ENCODE results near the gene PLXNC1. TPM values are rescaled to one million over a fixed set of nuclear protein-coding genes. Genes with fewer than 3 reads are reported as not detected.

PLXNC1 gene
- total RNA-seq (2014; rRNA removed; shearing (Covaris generic)) = 1.9 and 2.1 TPM in 2 replicates
- 0.70 and 0.78 TPM in 2 replicates for polyA plus RNA-seq (2016; fragmentation: Nextera tagmentation; extraction: Ambion mirVana)

DNA sequence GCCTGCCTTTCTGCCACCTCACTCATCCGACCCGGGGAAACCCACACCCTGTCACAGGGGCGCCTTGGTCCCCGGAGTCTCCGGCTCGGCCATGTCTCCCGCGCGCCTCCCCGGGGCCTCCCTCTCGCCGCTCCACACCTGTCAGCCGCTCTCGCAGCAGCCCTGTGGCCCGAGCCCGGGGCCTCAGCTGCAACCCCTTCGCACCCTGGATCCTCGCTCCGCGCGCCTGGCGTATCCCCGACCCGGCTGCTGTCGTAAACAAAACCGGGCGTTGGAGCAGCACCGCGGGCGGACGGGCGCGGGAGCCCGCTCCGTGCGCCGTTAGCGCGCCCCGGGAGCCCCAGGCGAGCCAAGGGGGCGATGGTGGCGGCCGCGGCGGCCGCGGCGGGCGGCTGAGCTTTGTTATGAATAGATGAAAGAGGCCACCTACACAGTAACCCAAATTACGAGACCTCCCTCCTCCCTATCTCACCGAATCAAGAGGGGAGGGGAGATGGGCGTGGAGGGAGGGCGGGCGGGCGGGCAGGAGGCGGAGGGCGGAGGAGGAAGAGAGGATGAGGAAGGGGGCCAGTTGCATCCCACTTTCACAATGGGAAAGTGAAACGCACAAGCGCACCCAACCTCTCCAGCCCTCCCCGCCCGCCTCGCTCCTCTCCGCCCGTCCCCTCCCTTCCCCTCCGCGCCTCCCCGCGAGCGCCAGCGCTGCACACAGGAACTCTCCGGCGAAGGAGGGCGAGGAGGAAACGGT lies at the start of gene PLXNC1:
TSS of gene PLXNC1 (plus strand) at position 587 of the 748 bp plus-strand sequence. CDS start 395 bp downstream, outside the sequence.
- no peaks in the 10 kb centered on the region for H3K36me3 ChIP-seq (ENCODE audit: low read depth)
- H4K20me1 ChIP-seq (ENCODE audit: insufficient read depth) = no peaks in the 10 kb centered on the region
- H3K9me3 ChIP-seq (ENCODE audit: low read depth) = no peaks in the 10 kb centered on the region
- H2AFZ ChIP-seq = peak within 1 kb of the TSS; percentile 52
- no peak within 1 kb of the TSS for H3K27ac ChIP-seq
- TF ChIP-seq EZH2phosphoT487 (IDR thresholded peaks at IDR 0.05; ENCODE audit: insufficient read depth, low read depth) = no peak
- TF ChIP-seq EZH2 (IDR thresholded peaks at IDR 0.05; ENCODE audit: insufficient read depth, poor library complexity, severe bottlenecking) = no peak
- no peaks in the 10 kb centered on the region for H3F3A ChIP-seq (ENCODE audit: insufficient read depth)
- peak within 1 kb of the TSS; percentile 17 for H3K4me2 ChIP-seq (ENCODE audit: unreplicated experiment)
- H3K9ac ChIP-seq = no peak within 1 kb of the TSS
- no peaks in the 10 kb centered on the region for H3K79me2 ChIP-seq (ENCODE audit: insufficient read depth)
- no peaks in the 10 kb centered on the region for H3K9me2 ChIP-seq (ENCODE audit: insufficient read depth)
- 2 to 3% methylated on average over 43 to 75 of the region's 75 CpGs for WGBS, 2 experiments (ENCODE audit: low coverage in 1 of 2, low lambda C conversion rate in 2 of 2, missing lambda C conversion rate in 2 of 2)
- H3K4me3 ChIP-seq = peak within 1 kb of the TSS; percentile 67
- peak; percentile 70 for DNase-seq
- H3K4me1 ChIP-seq (ENCODE audit: insufficient read depth) = no peaks in the 10 kb centered on the region
- in situ Hi-C loops (cut with MboI) = loop anchor here (10.0 to 25.0 kb wide), 3 partner anchors 287 to 1189 kb away; no protein-coding TSS in a partner anchor
- peaks cover 60% of the 10 kb centered on the region for H3K27me3 ChIP-seq (replicated peaks; ENCODE audit: insufficient read depth)

- Histone ChIP-seq H3K9me2 (ENCODE audit: insufficient read depth) (no peaks in the 10 kb centered on the region), H3F3A (ENCODE audit: insufficient read depth) (peaks cover 17% of the 10 kb centered on the region; the same call in 1 of the 2 replicates), H3K36me3 (ENCODE audit: low read depth) (no peaks in the 10 kb centered on the region), H3K4me2 (ENCODE audit: unreplicated experiment) (no peak overlapping the region), H3K9ac (no peak overlapping the region), H2AFZ (no peak overlapping the region), H3K27me3 (replicated peaks; ENCODE audit: insufficient read depth) (no peaks in the 10 kb centered on the region), H3K4me1 (ENCODE audit: insufficient read depth) (peaks cover 40% of the 10 kb centered on the region), H4K20me1 (ENCODE audit: insufficient read depth) (no peaks in the 10 kb centered on the region), H3K9me3 (ENCODE audit: low read depth) (no peaks in the 10 kb centered on the region), H3K79me2 (ENCODE audit: insufficient read depth) (0 out of 2 replicates have a peak, but pooled peaks cover 5% of the 10 kb centered on the region), H3K27ac (peak overlapping the region; percentile 18; the same call in 1 of the 2 replicates), H3K4me3 (no peak overlapping the region)
- no peak for DNase-seq
- WGBS, 2 experiments (ENCODE audit: low coverage in 1 of 2, low lambda C conversion rate in 2 of 2, missing lambda C conversion rate in 2 of 2) = 69 to 70% methylated on average over 3 of the region's 3 CpGs
- no peak for TF ChIP-seq EZH2phosphoT487 (IDR thresholded peaks at IDR 0.05; ENCODE audit: insufficient read depth, low read depth)
- TF ChIP-seq EZH2 (IDR thresholded peaks at IDR 0.05; ENCODE audit: insufficient read depth, poor library complexity, severe bottlenecking) = no peak
- in situ Hi-C loops (cut with MboI) = loop anchor here (5.0 to 10.0 kb wide), 3 partner anchors 204 to 592 kb away; no protein-coding TSS in a partner anchor
Measured at GRCh38 chr12:94099191-94099590, 49.2 kb upstream of the PLXNC1 start.

GRCh38 chr12:94099632-94100031 lies 48.7 kb upstream of the PLXNC1 start:
- H3F3A ChIP-seq (ENCODE audit: insufficient read depth) = peaks cover 17% of the 10 kb centered on the region; the same call in 1 of the 2 replicates
- H3K27ac ChIP-seq = no peak overlapping the region
- DNase-seq = no peak
- peaks cover 41% of the 10 kb centered on the region for H3K4me1 ChIP-seq (ENCODE audit: insufficient read depth)
- H3K9me3 ChIP-seq (ENCODE audit: low read depth) = no peaks in the 10 kb centered on the region
- no peaks in the 10 kb centered on the region for H3K9me2 ChIP-seq (ENCODE audit: insufficient read depth)
- WGBS, 2 experiments (ENCODE audit: low coverage in 1 of 2, low lambda C conversion rate in 2 of 2, missing lambda C conversion rate in 2 of 2) = 91 to 94% methylated on average over 10 of the region's 10 CpGs
- TF ChIP-seq EZH2 (IDR thresholded peaks at IDR 0.05; ENCODE audit: insufficient read depth, poor library complexity, severe bottlenecking) = no peak
- TF ChIP-seq EZH2phosphoT487 (IDR thresholded peaks at IDR 0.05; ENCODE audit: insufficient read depth, low read depth) = no peak
- no peaks in the 10 kb centered on the region for H4K20me1 ChIP-seq (ENCODE audit: insufficient read depth)
- in situ Hi-C loops (cut with MboI) = loop anchor here (5.0 to 25.0 kb wide), 5 partner anchors 205 to 1112 kb away; partner anchors contain the start of gene SOCS2
- H3K36me3 ChIP-seq (ENCODE audit: low read depth) = no peaks in the 10 kb centered on the region
- 0 out of 2 replicates have a peak, but pooled peaks cover 5% of the 10 kb centered on the region for H3K79me2 ChIP-seq (ENCODE audit: insufficient read depth)
- no peak overlapping the region for H3K4me2 ChIP-seq (ENCODE audit: unreplicated experiment)
- no peak overlapping the region for H3K4me3 ChIP-seq
- no peaks in the 10 kb centered on the region for H3K27me3 ChIP-seq (replicated peaks; ENCODE audit: insufficient read depth)
- H3K9ac ChIP-seq = no peak overlapping the region
- no peak overlapping the region for H2AFZ ChIP-seq

GRCh38 chr12:94100211-94100627 lies 48.2 kb upstream of the PLXNC1 start:
- 76% methylated on average over 6 of the region's 6 CpGs for WGBS, 2 experiments (ENCODE audit: low coverage in 1 of 2, low lambda C conversion rate in 2 of 2, missing lambda C conversion rate in 2 of 2)
- no peaks in the 10 kb centered on the region for H3K9me3 ChIP-seq (ENCODE audit: low read depth)
- no peak overlapping the region for H3K27ac ChIP-seq
- no peaks in the 10 kb centered on the region for H3K36me3 ChIP-seq (ENCODE audit: low read depth)
- H2AFZ ChIP-seq = no peak overlapping the region
- H3F3A ChIP-seq (ENCODE audit: insufficient read depth) = peaks cover 17% of the 10 kb centered on the region; the same call in 1 of the 2 replicates
- H3K4me1 ChIP-seq (ENCODE audit: insufficient read depth) = peaks cover 41% of the 10 kb centered on the region
- 0 out of 2 replicates have a peak, but pooled peaks cover 5% of the 10 kb centered on the region for H3K79me2 ChIP-seq (ENCODE audit: insufficient read depth)
- peak; percentile 34 for DNase-seq
- no peaks in the 10 kb centered on the region for H4K20me1 ChIP-seq (ENCODE audit: insufficient read depth)
- H3K9me2 ChIP-seq (ENCODE audit: insufficient read depth) = no peaks in the 10 kb centered on the region
- in situ Hi-C loops (cut with MboI) = loop anchor here (5.0 to 25.0 kb wide), 2 partner anchors 528 to 1113 kb away; partner anchors contain the start of gene SOCS2
- TF ChIP-seq EZH2 (IDR thresholded peaks at IDR 0.05; ENCODE audit: insufficient read depth, poor library complexity, severe bottlenecking) (no peak), EZH2phosphoT487 (IDR thresholded peaks at IDR 0.05; ENCODE audit: insufficient read depth, low read depth) (no peak)
- H3K4me3 ChIP-seq = no peak overlapping the region
- H3K4me2 ChIP-seq (ENCODE audit: unreplicated experiment) = no peak overlapping the region
- H3K27me3 ChIP-seq (replicated peaks; ENCODE audit: insufficient read depth) = no peaks in the 10 kb centered on the region
- H3K9ac ChIP-seq = no peak overlapping the region
